ENCODE data around the gene RBMS1. TPM values are rescaled to one million over a fixed set of nuclear protein-coding genes. Genes with fewer than 3 reads are reported as not detected.
"Not testable (repeated sequence)": the region's sequence is repeated elsewhere in the genome, so short reads cannot be mapped to it uniquely, and the experiment has no call there.

RBMS1 gene
- total and polyA plus RNA-seq, 4 donors, result 7.9 to 23.5 (median 15.5) TPM

- no peak for TF ChIP-seq SP1 (IDR thresholded peaks at IDR 0.05)
- TF ChIP-seq EGR1 (IDR thresholded peaks at IDR 0.05; ENCODE audit: low read depth in 2 of 2), result no peak
- TF ChIP-seq, protein P1, sequence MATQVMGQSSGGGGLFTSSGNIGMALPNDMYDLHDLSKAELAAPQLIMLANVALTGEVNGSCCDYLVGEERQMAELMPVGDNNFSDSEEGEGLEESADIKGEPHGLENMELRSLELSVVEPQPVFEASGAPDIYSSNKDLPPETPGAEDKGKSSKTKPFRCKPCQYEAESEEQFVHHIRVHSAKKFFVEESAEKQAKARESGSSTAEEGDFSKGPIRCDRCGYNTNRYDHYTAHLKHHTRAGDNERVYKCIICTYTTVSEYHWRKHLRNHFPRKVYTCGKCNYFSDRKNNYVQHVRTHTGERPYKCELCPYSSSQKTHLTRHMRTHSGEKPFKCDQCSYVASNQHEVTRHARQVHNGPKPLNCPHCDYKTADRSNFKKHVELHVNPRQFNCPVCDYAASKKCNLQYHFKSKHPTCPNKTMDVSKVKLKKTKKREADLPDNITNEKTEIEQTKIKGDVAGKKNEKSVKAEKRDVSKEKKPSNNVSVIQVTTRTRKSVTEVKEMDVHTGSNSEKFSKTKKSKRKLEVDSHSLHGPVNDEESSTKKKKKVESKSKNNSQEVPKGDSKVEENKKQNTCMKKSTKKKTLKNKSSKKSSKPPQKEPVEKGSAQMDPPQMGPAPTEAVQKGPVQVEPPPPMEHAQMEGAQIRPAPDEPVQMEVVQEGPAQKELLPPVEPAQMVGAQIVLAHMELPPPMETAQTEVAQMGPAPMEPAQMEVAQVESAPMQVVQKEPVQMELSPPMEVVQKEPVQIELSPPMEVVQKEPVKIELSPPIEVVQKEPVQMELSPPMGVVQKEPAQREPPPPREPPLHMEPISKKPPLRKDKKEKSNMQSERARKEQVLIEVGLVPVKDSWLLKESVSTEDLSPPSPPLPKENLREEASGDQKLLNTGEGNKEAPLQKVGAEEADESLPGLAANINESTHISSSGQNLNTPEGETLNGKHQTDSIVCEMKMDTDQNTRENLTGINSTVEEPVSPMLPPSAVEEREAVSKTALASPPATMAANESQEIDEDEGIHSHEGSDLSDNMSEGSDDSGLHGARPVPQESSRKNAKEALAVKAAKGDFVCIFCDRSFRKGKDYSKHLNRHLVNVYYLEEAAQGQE (IDR thresholded peaks at IDR 0.05), result no peak
- TF ChIP-seq, protein P2, sequence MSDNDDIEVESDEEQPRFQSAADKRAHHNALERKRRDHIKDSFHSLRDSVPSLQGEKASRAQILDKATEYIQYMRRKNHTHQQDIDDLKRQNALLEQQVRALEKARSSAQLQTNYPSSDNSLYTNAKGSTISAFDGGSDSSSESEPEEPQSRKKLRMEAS (IDR thresholded peaks at IDR 0.05), result no peak
- no peak for TF ChIP-seq HNF4A (conservative IDR thresholded peaks at IDR 0.05)
- TF ChIP-seq JUND (IDR thresholded peaks at IDR 0.05), result no peak
- TF ChIP-seq ATF3 (IDR thresholded peaks at IDR 0.05), result no peak
- TF ChIP-seq FOXA2 (IDR thresholded peaks at IDR 0.05), result no peak
- TF ChIP-seq GABPA (IDR thresholded peaks at IDR 0.05 in 1 of 2, conservative IDR thresholded peaks at IDR 0.05 in 1 of 2), result no peak
- no peak for TF ChIP-seq ZBTB33 (IDR thresholded peaks at IDR 0.05)
- no peak for TF ChIP-seq YY1 (IDR thresholded peaks at IDR 0.05)
- DNase-seq (ENCODE audit: low spot score), result no peak
- 73% methylated on average over 3 of the region's 3 CpGs for WGBS
- Histone ChIP-seq H3K27ac (ENCODE audit: low read depth in 1 of 2, low read length in 2 of 2) (no peak overlapping the region), H3K4me3 (ENCODE audit: low read depth in 1 of 3, low read length in 3 of 3) (no peak overlapping the region), H3K9ac (ENCODE audit: low read depth in 1 of 2, low read length in 2 of 2) (no peak overlapping the region), H3K9me3 (ENCODE audit: control insufficient read depth in 4 of 4, low read length in 3 of 4) (no peaks in the 10 kb centered on the region), H3K27me3 (ENCODE audit: control insufficient read depth in 4 of 4, insufficient read depth in 4 of 4, low read length in 3 of 4) (no peaks in the 10 kb centered on the region), H3K36me3 (ENCODE audit: control insufficient read depth in 4 of 4, insufficient read depth in 3 of 4, low read depth in 1 of 4, low read length in 3 of 4) (no peaks in the 10 kb centered on the region), H3K4me1 (ENCODE audit: control insufficient read depth in 4 of 4, insufficient read depth in 4 of 4, low read length in 3 of 4) (peaks cover 3 to 35% (median 25%) of the 10 kb centered on the region in 4 donors)
Measured at GRCh38 chr2:160453111-160453820, 40.3 kb downstream of the RBMS1 start.

DNA sequence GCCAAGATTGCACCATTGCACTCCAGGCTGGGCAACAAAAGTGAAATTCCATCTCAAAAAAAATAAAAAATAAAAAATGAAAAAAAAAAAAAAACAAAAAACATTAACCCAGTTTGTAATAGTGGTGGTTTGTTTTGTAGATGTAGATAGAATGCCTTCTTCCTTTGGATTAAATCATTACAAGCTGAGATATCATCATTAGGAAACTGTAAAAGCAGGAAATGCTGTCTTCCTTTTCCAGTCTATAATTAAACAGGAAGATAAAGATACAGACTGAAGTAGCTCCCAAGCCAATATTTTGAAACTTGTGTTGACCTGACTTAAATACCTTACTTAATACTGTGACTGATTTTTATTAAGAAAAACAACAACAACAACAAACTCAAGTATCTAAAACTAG is 43.1 kb downstream of the RBMS1 start:
- Histone ChIP-seq H3K36me3 (ENCODE audit: control insufficient read depth in 4 of 4, insufficient read depth in 3 of 4, low read depth in 1 of 4, low read length in 3 of 4) (no peaks in the 10 kb centered on the region), H3K4me3 (ENCODE audit: low read depth in 1 of 3, low read length in 3 of 3) (no peak overlapping the region), H3K27me3 (ENCODE audit: control insufficient read depth in 4 of 4, insufficient read depth in 4 of 4, low read length in 3 of 4) (no peaks in the 10 kb centered on the region), H3K4me1 (ENCODE audit: control insufficient read depth in 4 of 4, insufficient read depth in 4 of 4, low read length in 3 of 4) (peaks cover 2 to 19% (median 13%) of the 10 kb centered on the region in 4 donors), H3K27ac (ENCODE audit: low read depth in 1 of 2, low read length in 2 of 2) (no peak overlapping the region), H3K9me3 (ENCODE audit: control insufficient read depth in 4 of 4, low read length in 3 of 4) (no peaks in the 10 kb centered on the region), H3K9ac (ENCODE audit: low read depth in 1 of 2, low read length in 2 of 2) (no peak overlapping the region)
- DNase-seq (ENCODE audit: low spot score), result no peak
- TF ChIP-seq GABPA (IDR thresholded peaks at IDR 0.05 in 1 of 2, conservative IDR thresholded peaks at IDR 0.05 in 1 of 2) (no peak), ATF3 (IDR thresholded peaks at IDR 0.05) (no peak), HNF4A (conservative IDR thresholded peaks at IDR 0.05) (no peak), YY1 (IDR thresholded peaks at IDR 0.05) (no peak), RXRA (IDR thresholded peaks at IDR 0.05) (no peak)
- TF ChIP-seq, protein P1 (IDR thresholded peaks at IDR 0.05), result no peak

DNA sequence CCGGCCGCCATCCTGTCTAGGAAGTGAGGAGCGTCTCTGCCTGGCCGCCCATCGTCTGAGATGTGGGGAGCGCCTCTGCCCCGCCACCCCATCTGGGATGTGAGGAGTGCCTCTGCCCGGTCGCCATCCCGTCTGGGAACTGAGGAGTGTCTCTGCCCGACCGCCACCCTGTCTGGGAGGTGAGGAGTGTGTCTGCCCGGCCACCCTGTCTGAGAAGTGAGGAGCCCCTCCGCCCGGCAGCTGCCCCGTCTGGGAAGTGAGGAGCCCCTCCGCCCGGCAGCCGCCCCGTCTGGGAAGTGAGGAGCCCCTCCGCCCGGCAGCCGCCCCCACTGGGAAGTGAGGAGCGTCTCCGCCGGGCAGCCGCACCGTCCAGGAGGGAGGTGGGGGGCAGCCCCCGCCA is 44.8 kb downstream of the RBMS1 start:
- not testable (repeated sequence) for H3K9ac ChIP-seq (ENCODE audit: low read depth in 1 of 2, low read length in 2 of 2); H3K36me3 ChIP-seq (ENCODE audit: control insufficient read depth in 4 of 4, insufficient read depth in 3 of 4, low read depth in 1 of 4, low read length in 3 of 4); H3K27ac ChIP-seq (ENCODE audit: low read depth in 1 of 2, low read length in 2 of 2); H3K27me3 ChIP-seq (ENCODE audit: control insufficient read depth in 4 of 4, insufficient read depth in 4 of 4, low read length in 3 of 4); DNase-seq (ENCODE audit: low spot score); H3K9me3 ChIP-seq (ENCODE audit: control insufficient read depth in 4 of 4, low read length in 3 of 4); H3K4me1 ChIP-seq (ENCODE audit: control insufficient read depth in 4 of 4, insufficient read depth in 4 of 4, low read length in 3 of 4); H3K4me3 ChIP-seq (ENCODE audit: low read depth in 1 of 3, low read length in 3 of 3)
- WGBS, result 95% methylated on average over 29 of the region's 29 CpGs
